Epithelial cell of esophagus (primary cell): ENCODE results near the gene INHA.

Source experiments
- DNase-seq: peaks from one replicate; pipeline ENCODE4 v3.0.0; 2010; ENCODE audit warnings: low read depth
- H3K4me3 ChIP-seq: 2 replicates; pipeline ENCODE4 v1.5.1; 2011; ENCODE audit warnings: mild to moderate bottlenecking, low read length, control low read depth
- CTCF ChIP-seq: IDR thresholded peaks from 2 replicates; pipeline ENCODE4 v1.5.1; 2011; ENCODE audit warnings: low read depth, mild to moderate bottlenecking, low read length, control low read depth, inconsistent platforms; ENCODE audit not compliant: insufficient read depth; ENCODE audit errors: missing control alignments

The INHA gene

DNA sequence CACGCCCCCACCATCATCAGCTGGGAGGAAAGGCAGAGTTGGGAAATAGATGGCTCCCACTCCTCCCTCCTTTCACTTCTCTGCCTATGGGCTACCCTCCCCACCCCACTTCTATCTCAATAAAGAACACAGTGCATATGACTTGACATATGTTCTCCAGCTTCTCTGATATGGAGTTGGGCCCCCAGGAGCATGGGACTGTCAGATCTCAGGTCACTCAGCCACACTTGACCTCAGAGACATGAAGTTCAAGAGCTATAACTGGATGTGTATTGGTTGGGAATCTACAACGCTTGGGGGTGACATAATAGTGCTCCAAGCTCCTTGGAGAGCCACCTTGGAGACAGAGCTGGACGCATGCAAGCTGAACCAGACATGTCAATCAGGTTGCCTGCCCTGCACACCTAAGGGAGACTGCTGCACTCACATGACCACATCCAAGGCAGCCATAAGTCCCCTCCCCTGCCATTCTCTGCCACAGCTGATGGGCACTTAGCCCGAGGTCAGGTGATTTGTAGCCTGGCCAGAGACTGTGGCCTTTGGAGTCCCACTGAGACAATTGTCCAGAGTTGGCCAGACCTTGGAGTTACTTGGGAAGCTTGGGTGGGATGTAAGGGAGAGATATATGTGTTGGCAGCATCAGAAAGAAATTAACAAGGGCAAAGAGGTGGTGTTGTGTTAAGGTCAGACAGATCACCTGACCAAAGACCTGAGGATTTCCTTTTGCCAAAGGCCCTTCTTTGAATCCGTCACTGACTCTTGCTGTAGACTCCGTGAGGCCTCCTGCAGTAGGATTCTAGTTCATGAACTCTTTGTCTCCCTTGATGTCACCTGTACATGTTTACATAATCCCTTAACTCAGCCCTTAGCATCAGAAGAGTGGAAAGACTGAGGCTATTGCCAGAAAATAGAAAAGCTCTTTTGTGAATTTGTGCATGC, 3.7 kb downstream of the INHA start:
- DNase-seq, result no peak
- H3K4me3 ChIP-seq, result no peak overlapping the region
- no peak for TF ChIP-seq CTCF

DNA sequence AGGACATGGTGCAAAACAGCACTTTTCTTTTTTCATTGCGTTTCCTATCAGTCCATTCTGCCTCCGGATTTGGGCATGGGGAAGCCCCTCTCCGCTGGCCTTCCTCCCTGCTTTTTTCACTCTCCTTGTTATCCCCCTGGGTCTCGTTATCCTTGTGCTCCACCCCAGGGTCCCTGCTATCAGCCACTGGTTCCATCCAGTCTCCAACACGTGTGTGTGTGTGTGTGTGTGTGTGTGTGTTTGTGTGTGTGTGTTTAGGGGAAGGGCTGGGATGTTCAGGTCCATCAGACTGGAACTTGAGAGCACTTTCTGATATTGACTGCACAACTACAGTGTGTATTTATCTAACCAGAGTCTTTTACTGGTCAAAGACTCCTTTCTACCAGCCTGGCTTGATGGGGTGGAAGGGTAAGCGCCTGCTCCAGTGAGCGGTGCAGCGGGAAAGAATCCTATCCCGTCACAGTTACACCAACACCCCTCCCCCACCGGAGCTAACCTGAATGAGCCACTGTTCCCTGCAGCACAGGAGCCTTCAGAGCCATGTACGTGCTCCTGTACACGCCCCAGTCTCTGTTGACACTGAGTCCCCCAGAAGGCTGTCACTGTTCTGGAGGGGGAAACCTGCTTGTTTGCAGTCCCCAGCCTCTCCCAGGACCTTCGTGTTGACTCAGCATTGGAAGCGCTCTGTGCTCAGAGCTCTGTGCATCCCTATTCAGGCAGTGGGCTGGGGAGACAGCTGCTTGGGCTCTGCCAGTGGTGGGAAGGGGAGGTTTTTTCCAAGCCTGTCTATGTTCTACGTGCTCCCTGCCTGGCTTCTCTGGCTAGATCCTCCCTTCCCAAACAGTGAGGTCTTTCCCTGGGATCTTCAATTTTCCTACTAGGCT, 4.6 kb downstream of the INHA start:
- no peak for TF ChIP-seq CTCF
- DNase-seq, result peak; percentile 36
- no peak overlapping the region for H3K4me3 ChIP-seq

DNA sequence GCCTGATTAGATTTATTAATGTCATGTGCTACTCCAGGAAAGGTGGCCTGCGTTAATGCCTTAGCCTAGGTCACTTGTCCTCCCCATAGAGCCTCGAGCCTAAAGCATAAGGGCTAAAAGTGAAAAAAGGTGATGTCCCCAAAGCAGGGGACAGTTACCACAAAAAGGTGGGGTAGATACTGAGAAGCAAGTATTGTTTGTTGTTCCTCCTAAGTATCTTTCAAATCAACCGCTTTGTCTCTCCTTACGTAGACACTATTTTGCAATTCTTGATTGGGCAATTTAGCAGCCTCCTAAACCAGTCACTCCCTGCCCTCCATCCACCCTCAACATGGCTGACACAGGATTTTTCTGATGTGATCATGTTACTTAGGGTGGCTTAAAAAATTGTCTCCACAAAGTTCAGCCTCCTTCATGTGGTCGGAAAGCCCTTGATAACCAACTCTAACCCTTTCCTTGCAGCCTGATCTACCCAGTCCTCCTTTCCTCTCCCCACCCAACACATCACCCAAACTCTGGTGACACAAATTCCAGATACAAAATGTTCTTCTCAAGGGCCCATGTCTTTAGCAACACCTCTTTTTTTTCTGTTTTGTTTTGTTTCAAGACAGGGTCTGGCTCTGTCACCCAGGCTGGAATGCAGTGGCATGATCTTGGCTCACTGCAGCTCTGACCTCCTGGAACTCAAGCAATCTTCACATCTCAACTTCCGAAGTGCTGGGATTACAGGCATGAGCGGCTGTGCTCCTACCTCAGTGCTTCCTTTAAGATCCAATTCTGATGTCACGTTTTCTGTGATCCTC, 6.9 kb downstream of the INHA start:
- DNase-seq, result peak; percentile 65
- no peak overlapping the region for H3K4me3 ChIP-seq
- TF ChIP-seq CTCF, result no peak

- no peak for TF ChIP-seq CTCF
- DNase-seq, result no peak
- H3K4me3 ChIP-seq, result no peak overlapping the region
Measured at GRCh38 chr2:219581346-219581745, 9.2 kb downstream of the INHA start.

GRCh38 chr2:219591091-219591490, 19.0 kb downstream of the INHA start:
- no peak for DNase-seq
- no peak for TF ChIP-seq CTCF
- no peak overlapping the region for H3K4me3 ChIP-seq

DNA sequence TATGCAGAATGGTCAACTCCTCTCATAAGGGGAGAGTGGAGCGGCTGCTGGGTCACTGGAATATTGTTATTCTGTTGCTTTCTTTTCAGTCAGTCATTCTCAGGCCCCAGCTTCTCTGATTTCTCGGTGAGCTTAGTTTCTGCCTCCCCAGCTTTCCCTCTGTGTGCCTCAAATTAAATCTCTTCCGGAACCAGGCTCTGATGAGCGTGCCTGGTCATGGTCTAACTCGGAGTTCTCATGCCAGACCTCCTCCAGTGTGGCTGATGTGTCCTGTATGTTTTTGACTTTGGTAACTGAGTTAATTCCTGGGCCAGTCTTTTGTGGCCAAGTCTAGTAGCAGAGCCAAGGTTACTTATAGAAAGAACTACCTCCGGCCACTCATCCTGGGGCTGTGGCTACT, 20.6 kb downstream of the INHA start:
- no peak for TF ChIP-seq CTCF
- no peak for DNase-seq
- H3K4me3 ChIP-seq, result no peak overlapping the region
